Colonic mucosa (tissue), 4 donors: ENCODE data around the gene FGGY. TPM values are rescaled to one million over a fixed set of nuclear protein-coding genes. Genes with fewer than 3 reads are reported as not detected.
A peak's percentile ranks its signal among the peaks of the same experiment; 100 is the strongest.

Source experiments
- DNase-seq: peaks from one replicate; pipeline ENCODE4 v3.0.0-alpha.2; 2020
- H3K27ac ChIP-seq: fragments of 200-600 bp; one replicate; pipeline ENCODE4 v1.8.0; 2021
- H3K27me3 ChIP-seq: fragments of 200-600 bp; one replicate; pipeline ENCODE4 v1.8.0; 2021
- H3K36me3 ChIP-seq: fragments of 200-600 bp; one replicate; pipeline ENCODE4 v1.8.0; 2021
- H3K4me1 ChIP-seq: fragments of 200-600 bp; one replicate; pipeline ENCODE4 v1.8.0; 2021; ENCODE audit warnings: mild to moderate bottlenecking
- H3K4me3 ChIP-seq: fragments of 200-600 bp; one replicate; pipeline ENCODE4 v1.8.0; 2021
- H3K9ac ChIP-seq, 2 donors: one replicate each; pipeline ENCODE4 v1.7.0; 2013; ENCODE audit warnings: control low read depth in 2 of 2, low read depth in 2 of 2, low read length in 2 of 2
- H3K9me3 ChIP-seq: fragments of 200-600 bp; one replicate; pipeline ENCODE4 v1.8.0; 2021
- intact Hi-C: fragments of 100-400 bp; cut with DNase I; formaldehyde crosslinking; loops from one replicate; pipeline ENCODE4 v1.14.1; 2022
- total RNA-seq, 2 donors: library from RNA; stranded (reverse); fragmentation: NEBNext Ultra II Directional in 1 of 2; extraction: Animal tissue kit (Norgen Biotek cat#: 25700) in 1 of 2; gene quantifications; one replicate each; pipeline ENCODE4 v1.2.1, GENCODE V29; 2021
- TF ChIP-seq, protein P1 (sequence below): fragments of 200-600 bp; IDR thresholded peaks from one replicate; pipeline ENCODE4 v1.8.0; 2022; ENCODE audit warnings: antibody characterized with exemption, mild to moderate bottlenecking
- donor health status: healthy.
- donor health status: DM: no; HTN: no; CAD: no.
- donor health status: DM: no; HTN: no; CAD: no.

The FGGY gene
- total RNA-seq, 2 donors from 2014 or later: 12.5 to 19.5 TPM

DNA sequence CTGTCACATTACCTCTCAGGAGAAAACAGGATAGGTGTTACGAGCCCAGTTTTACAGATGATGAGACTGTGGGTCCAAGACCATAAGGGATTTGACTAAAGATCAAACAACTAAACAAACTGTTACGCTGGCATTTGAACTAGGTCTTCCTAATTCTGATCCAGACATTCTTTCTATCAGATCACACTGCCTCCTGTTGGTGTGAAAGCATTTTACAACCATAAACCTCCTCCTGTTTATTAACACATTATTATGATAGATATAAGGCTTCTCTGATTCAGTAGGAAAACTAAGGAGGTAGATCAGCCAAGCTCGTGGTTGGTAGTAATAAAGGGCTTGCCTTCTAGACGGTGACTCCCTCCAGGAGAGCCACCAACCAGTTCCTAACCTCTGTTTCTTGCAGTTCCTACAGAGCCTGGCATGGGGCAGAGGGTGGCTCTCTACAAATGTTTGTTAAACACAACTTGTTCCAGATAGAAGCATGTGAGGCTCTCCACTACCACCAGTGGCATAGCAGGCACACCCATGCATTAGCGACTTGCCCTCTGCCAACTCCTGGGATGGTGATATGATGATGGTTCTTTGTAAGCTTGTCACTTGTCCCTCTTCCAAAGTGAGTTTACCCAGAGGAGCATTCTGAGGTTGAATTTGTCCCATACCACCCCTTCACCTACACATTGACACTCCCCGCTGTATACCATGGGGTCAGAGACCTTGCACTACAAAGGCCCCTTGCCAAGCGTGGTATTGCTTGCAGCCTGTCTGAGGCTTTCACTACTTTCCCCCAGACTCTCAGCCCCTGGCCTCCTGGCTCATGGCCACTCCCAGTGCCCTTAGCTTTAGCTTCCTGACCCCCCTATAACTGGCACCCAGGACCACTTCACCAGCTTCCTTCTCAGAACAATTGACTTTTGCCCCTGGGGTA lies 421.4 kb downstream of the FGGY start:
- TF ChIP-seq, protein P1, sequence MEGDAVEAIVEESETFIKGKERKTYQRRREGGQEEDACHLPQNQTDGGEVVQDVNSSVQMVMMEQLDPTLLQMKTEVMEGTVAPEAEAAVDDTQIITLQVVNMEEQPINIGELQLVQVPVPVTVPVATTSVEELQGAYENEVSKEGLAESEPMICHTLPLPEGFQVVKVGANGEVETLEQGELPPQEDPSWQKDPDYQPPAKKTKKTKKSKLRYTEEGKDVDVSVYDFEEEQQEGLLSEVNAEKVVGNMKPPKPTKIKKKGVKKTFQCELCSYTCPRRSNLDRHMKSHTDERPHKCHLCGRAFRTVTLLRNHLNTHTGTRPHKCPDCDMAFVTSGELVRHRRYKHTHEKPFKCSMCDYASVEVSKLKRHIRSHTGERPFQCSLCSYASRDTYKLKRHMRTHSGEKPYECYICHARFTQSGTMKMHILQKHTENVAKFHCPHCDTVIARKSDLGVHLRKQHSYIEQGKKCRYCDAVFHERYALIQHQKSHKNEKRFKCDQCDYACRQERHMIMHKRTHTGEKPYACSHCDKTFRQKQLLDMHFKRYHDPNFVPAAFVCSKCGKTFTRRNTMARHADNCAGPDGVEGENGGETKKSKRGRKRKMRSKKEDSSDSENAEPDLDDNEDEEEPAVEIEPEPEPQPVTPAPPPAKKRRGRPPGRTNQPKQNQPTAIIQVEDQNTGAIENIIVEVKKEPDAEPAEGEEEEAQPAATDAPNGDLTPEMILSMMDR: peak; percentile 25
- intact Hi-C loops: no loop called here
- H3K4me3 ChIP-seq: no peak overlapping the region
- no peak overlapping the region for H3K27ac ChIP-seq
- DNase-seq: no peak
- no peak overlapping the region for H3K9ac ChIP-seq
- no peaks in the 10 kb centered on the region for H3K36me3 ChIP-seq
- H3K9me3 ChIP-seq: no peaks in the 10 kb centered on the region
- no peaks in the 10 kb centered on the region for H3K27me3 ChIP-seq
- H3K4me1 ChIP-seq: no peaks in the 10 kb centered on the region

GRCh38 chr1:59718989-59719360 lies 422.1 kb downstream of the FGGY start:
- DNase-seq: no peak
- no peak overlapping the region for H3K9ac ChIP-seq
- no peaks in the 10 kb centered on the region for H3K36me3 ChIP-seq
- intact Hi-C loops: no loop called here
- H3K4me1 ChIP-seq: no peaks in the 10 kb centered on the region
- no peak overlapping the region for H3K4me3 ChIP-seq
- no peaks in the 10 kb centered on the region for H3K27me3 ChIP-seq
- TF ChIP-seq, protein P1: no peak
- no peaks in the 10 kb centered on the region for H3K9me3 ChIP-seq
- no peak overlapping the region for H3K27ac ChIP-seq

DNA sequence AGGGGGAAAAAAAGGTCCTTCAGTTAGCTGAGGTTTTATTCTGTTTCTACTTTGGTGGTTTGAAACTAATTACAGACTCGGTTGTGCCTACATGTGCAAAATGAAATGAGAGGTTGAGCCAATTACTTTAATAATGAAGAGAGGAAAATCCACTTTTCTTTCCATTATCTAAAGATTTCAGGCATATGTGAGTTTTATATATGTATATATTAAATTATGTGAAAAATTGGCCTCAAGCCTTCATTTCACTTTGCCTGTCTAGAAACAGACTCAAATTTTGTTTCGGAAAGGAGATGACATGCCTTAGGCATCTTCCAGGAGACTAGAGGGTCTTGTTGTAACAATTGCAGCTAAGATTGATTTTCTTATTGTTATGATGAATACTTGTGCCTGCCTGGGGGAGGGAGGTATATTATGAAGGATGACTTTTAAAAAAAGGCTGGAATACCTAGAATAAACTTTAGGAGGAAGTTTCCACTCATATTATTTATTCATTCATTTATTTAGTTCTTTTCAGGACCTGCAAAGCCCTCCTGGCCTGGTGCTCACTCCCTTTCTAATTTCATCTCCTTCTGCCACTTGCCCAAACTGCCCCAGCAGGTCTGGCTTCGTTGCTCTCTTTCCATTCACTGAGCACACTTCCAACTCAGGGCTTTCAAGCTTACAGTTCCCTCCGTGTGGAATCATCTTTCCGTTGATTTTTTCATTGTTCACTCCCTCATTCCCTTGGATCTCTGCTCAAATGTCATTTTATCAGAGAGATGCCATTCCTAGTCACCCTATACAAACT lies 423.6 kb downstream of the FGGY start:
- TF ChIP-seq, protein P1: no peak
- Histone ChIP-seq H3K4me3 (no peak overlapping the region), H3K36me3 (no peaks in the 10 kb centered on the region), H3K27ac (no peak overlapping the region), H3K9ac (no peak overlapping the region), H3K9me3 (no peaks in the 10 kb centered on the region), H3K4me1 (no peaks in the 10 kb centered on the region), H3K27me3 (no peaks in the 10 kb centered on the region)
- intact Hi-C loops: no loop called here
- no peak for DNase-seq

DNA sequence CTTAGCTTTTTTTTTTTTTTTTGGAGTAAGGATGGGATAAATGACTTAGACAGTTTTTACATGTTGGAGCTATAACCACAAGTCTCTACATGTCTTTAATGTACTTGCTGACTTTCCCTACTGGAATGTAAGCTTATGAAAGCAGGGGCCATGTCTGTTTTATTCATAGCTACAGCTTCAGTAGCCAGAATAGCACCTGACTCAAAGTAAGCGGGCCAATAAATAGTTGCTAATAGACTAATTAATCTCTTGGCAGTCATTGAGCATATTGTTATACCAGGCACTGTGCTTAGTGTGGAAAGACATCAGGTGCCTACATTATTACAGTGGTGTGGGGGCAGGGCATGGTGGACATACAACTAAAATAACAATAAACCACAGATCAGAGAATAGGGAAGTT lies 433.4 kb downstream of the FGGY start:
- no peak overlapping the region for H3K4me3 ChIP-seq
- DNase-seq: no peak
- H3K4me1 ChIP-seq: no peaks in the 10 kb centered on the region
- H3K27me3 ChIP-seq: no peaks in the 10 kb centered on the region
- H3K36me3 ChIP-seq: no peaks in the 10 kb centered on the region
- TF ChIP-seq, protein P1: no peak
- no peak overlapping the region for H3K9ac ChIP-seq
- H3K27ac ChIP-seq: peak overlapping the region; percentile 49
- intact Hi-C loops: no loop called here
- no peaks in the 10 kb centered on the region for H3K9me3 ChIP-seq

- no peak overlapping the region for H3K9ac ChIP-seq
- no peaks in the 10 kb centered on the region for H3K36me3 ChIP-seq
- intact Hi-C loops: no loop called here
- H3K27ac ChIP-seq: peak overlapping the region; percentile 49
- DNase-seq: peak; percentile 71
- no peaks in the 10 kb centered on the region for H3K4me1 ChIP-seq
- H3K4me3 ChIP-seq: no peak overlapping the region
- TF ChIP-seq, protein P1: no peak
- no peaks in the 10 kb centered on the region for H3K27me3 ChIP-seq
- no peaks in the 10 kb centered on the region for H3K9me3 ChIP-seq
Measured at GRCh38 chr1:59730759-59731478, 434.0 kb downstream of the FGGY start.
